MM.1S (cell line): ENCODE measurements around the gene ITGAV.

Experiments
- CTCF ChIP-seq: fragments of 300-600 bp; sonication (generic); IDR thresholded peaks from 2 replicates; pipeline ENCODE4 v1.5.1; 2016; ENCODE audit warnings: antibody characterized with exemption, low read length, mixed read lengths
- EZH2 ChIP-seq: fragments of 300-600 bp; sonication (generic); optimal IDR thresholded peaks from 2 replicates; pipeline ENCODE3; 2017; ENCODE audit warnings: low read depth, mild to moderate bottlenecking, antibody characterized with exemption, low read length, mixed read lengths

DNA sequence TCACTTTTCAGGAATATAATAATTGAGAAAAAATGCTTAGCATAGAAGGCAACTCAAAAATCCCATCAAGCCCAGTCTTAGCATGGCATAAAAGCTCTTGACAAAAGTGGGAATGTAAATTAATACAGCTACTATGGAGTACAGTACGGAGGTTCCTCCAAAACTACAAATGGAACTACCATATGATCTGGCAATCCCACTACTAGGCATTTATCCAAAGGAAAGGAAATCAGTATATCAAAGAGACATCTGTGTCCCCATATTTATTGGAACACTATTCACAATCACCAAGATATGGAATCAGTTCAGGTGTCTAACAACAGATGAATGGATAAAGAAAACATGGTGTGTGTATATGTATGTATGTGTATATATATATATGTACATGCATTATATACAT lies 28.8 kb downstream of the ITGAV start:
- no peak for TF ChIP-seq CTCF
- TF ChIP-seq EZH2, result no peak
